HepG2 (cell line): ENCODE measurements around the gene INSRR. TPM values are rescaled to one million over a fixed set of nuclear protein-coding genes. Genes with fewer than 3 reads are reported as not detected.

Experiments
- ATAC-seq: fragments of 200-7000 bp; cut with Tn5 transposase; 3 replicates; pipeline ENCODE4 v1.9.1; 2020; ENCODE audit warnings: mild to moderate bottlenecking, moderate library complexity
- BruUV-seq: library from RNA; stranded (reverse); fragments of 400-500 nt; replicated peaks from 2 replicates; lab custom pipeline; 2021; lab: Mats Ljungman, UMichigan
- CTCF ChIA-PET: fragments of 300-600 bp; formaldehyde crosslinking; extraction: SDS; loops from one replicate; lab custom pipeline; 2021; ENCODE audit warnings: low total read pairs, inconsistent platforms, low intra/inter-chr PET ratio; lab: Yijun Ruan, JAX
- POLR2A ChIA-PET: fragments of 350-600 bp; sonication (Branson Sonifier 250); formaldehyde crosslinking; loops from one replicate; lab custom pipeline; 2020; ENCODE audit warnings: antibody characterized with exemption, inconsistent platforms; lab: Yijun Ruan, JAX
- DNase-seq: peaks from one replicate; pipeline ENCODE4 v3.0.0-alpha.2; 2015; ENCODE audit warnings: low spot score
- FAIRE-seq: peaks from 3 replicates; lab custom pipeline; 2011; peaks lifted over from hg19 to GRCh38; lab: Jason Lieb, UNC
- H2AFZ ChIP-seq: one replicate; pipeline ENCODE4 v1.6.1; 2011; ENCODE audit warnings: low read length, inconsistent platforms
- H3K27ac ChIP-seq: fragments of 300-600 bp; 3 replicates; pipeline ENCODE4 v1.8.0; 2011; ENCODE audit warnings: mixed run types, mild to moderate bottlenecking, mixed read lengths, low read length, inconsistent platforms; ENCODE audit not compliant: insufficient read depth; ENCODE audit errors: extremely low read length
- H3K27me3 ChIP-seq, 2 experiments: fragments of 200-600 bp in 1 of 2; 2 replicates in 1 of 2; 3 replicates in 1 of 2; pipeline versions ENCODE4 v1.6.0 to v1.8.0; 2011; ENCODE audit warnings: low read length in 2 of 2, mild to moderate bottlenecking in 2 of 2, moderate library complexity in 2 of 2, inconsistent platforms in 1 of 2; ENCODE audit not compliant: insufficient read depth in 2 of 2, control insufficient read depth in 1 of 2
- H3K36me3 ChIP-seq, 2 experiments: fragments of 200-600 bp in 1 of 2; replicated peaks in 1 of 2; 2 replicates in 1 of 2; 3 replicates in 1 of 2; pipeline versions ENCODE4 v1.5.1 to v1.8.0; 2011; ENCODE audit warnings: low read length in 2 of 2, inconsistent platforms in 1 of 2; ENCODE audit not compliant: insufficient read depth in 2 of 2, control insufficient read depth in 1 of 2
- H3K4me1 ChIP-seq: 2 replicates; pipeline ENCODE4 v1.5.1; 2012; ENCODE audit warnings: low read length, inconsistent platforms; ENCODE audit not compliant: insufficient read depth
- H3K4me2 ChIP-seq: 2 replicates; pipeline ENCODE4 v1.6.0; 2011; ENCODE audit warnings: low read depth, low read length, inconsistent platforms
- H3K4me3 ChIP-seq, 3 experiments: fragments of 200-600 bp in 1 of 3; sonication (generic), shearing (Covaris generic) in 1 of 3; replicated peaks in 1 of 3; 2 replicates each; pipeline ENCODE4 v1.5.1; 2011 to 2016; ENCODE audit warnings: low read length in 3 of 3, inconsistent platforms in 2 of 3, low read depth in 2 of 3, mild to moderate bottlenecking in 2 of 3, control low read depth in 1 of 3, mixed read lengths in 1 of 3; ENCODE audit not compliant: insufficient read depth in 1 of 3
- H3K79me2 ChIP-seq: one replicate; pipeline ENCODE4 v1.6.1; 2011; ENCODE audit warnings: low read length, inconsistent platforms; ENCODE audit not compliant: insufficient read depth
- H3K9ac ChIP-seq: 2 replicates; pipeline ENCODE4 v1.6.0; 2011; ENCODE audit warnings: mild to moderate bottlenecking, low read depth, low read length, inconsistent platforms; ENCODE audit not compliant: insufficient read depth
- H3K9me3 ChIP-seq: 2 replicates; pipeline ENCODE4 v1.5.1; 2012; ENCODE audit warnings: mild to moderate bottlenecking, low read length
- H4K20me1 ChIP-seq: 2 replicates; pipeline ENCODE4 v1.6.0; 2011; ENCODE audit warnings: inconsistent platforms, mild to moderate bottlenecking, low read length, moderate library complexity; ENCODE audit not compliant: insufficient read depth
- EZH2 ChIP-seq: conservative IDR thresholded peaks from 2 replicates; pipeline ENCODE4 v1.6.1; 2012; ENCODE audit warnings: mild to moderate bottlenecking, low read depth, low read length, moderate library complexity
- FOXA3 ChIP-seq: IDR thresholded peaks from 2 replicates; pipeline ENCODE4 v1.6.1; 2016; ENCODE audit warnings: missing genetic modification reagents, missing compliant biosample characterization
- KAT8 ChIP-seq: IDR thresholded peaks from 2 replicates; pipeline ENCODE4 v1.6.1; 2016; ENCODE audit warnings: missing genetic modification reagents, missing compliant biosample characterization
- LCORL ChIP-seq, 2 experiments: fragments of 450-650 bp in 1 of 2; sonication (generic) in 1 of 2; formaldehyde crosslinking in 1 of 2; IDR thresholded peaks; 2 replicates each; pipeline versions ENCODE4 v1.5.0 to v1.6.1; 2017 to 2020; ENCODE audit warnings: antibody characterized with exemption in 1 of 2, missing genetic modification reagents in 1 of 2
- MBNL3 ChIP-seq: fragments of 250-450 bp; sonication (Bioruptor Pico); conservative IDR thresholded peaks from 2 replicates; pipeline ENCODE4 v1.8.0; 2022; ENCODE audit warnings: mild to moderate bottlenecking, inconsistent platforms
- MIER2 ChIP-seq: IDR thresholded peaks from 2 replicates; pipeline ENCODE4 v1.6.1; 2016; ENCODE audit warnings: missing biosample characterization, missing genetic modification reagents
- NR2F6 ChIP-seq, 2 experiments: IDR thresholded peaks; 2 replicates each; pipeline ENCODE4 v1.6.1; 2016; ENCODE audit warnings: antibody characterized with exemption in 1 of 2, mild to moderate bottlenecking in 1 of 2
- POLR2AphosphoS5 ChIP-seq: IDR thresholded peaks from 2 replicates; pipeline ENCODE4 v1.6.1; 2012; ENCODE audit warnings: low read depth, low read length
- REXO4 ChIP-seq: sonication (generic); formaldehyde crosslinking; IDR thresholded peaks from 2 replicates; pipeline ENCODE4 v1.8.0; 2022; ENCODE audit warnings: missing genetic modification reagents, mild to moderate bottlenecking, borderline replicate concordance
- SALL1 ChIP-seq: sonication (generic); formaldehyde crosslinking; IDR thresholded peaks from 2 replicates; pipeline ENCODE4 v1.8.0; 2022; ENCODE audit warnings: mild to moderate bottlenecking, missing genetic modification reagents
- SMAD1 ChIP-seq: sonication (generic); formaldehyde crosslinking; IDR thresholded peaks from 2 replicates; pipeline ENCODE4 v1.4.0; 2020; ENCODE audit warnings: missing genetic modification reagents, low read depth, mild to moderate bottlenecking, borderline replicate concordance
- SRF ChIP-seq: IDR thresholded peaks from 2 replicates; pipeline ENCODE4 v1.6.1; 2011; ENCODE audit warnings: mild to moderate bottlenecking, low read depth, low read length, moderate library complexity
- TEAD3 ChIP-seq: optimal IDR thresholded peaks from 2 replicates; pipeline ENCODE3; 2016; ENCODE audit warnings: borderline replicate concordance
- ZNF205 ChIP-seq: IDR thresholded peaks from 2 replicates; pipeline ENCODE4 v1.6.1; 2018; ENCODE audit warnings: missing biosample characterization, missing genetic modification reagents
- ZNF3 ChIP-seq: IDR thresholded peaks from 2 replicates; pipeline ENCODE4 v1.7.0; 2017; ENCODE audit warnings: inconsistent platforms
- ZSCAN25 ChIP-seq: sonication (generic); formaldehyde crosslinking; IDR thresholded peaks from 2 replicates; pipeline ENCODE4 v1.8.0; 2022; ENCODE audit warnings: mild to moderate bottlenecking, missing genetic modification reagents
- WGBS: methylation state at CpG from one replicate; pipeline ENCODE4 v1.1.6; 2017; ENCODE audit warnings: low lambda C conversion rate; 5-methylcytosine and 5-hydroxymethylcytosine counted together
- in situ Hi-C: cut with HindIII; loops from 2 replicates; pipeline ENCODE4 v1.10.0; 2017; ENCODE audit warnings: low pct_unique_long_range_greater_than_20kb; ENCODE audit not compliant: extremely low pct_ligation_motif_present
- intact Hi-C: fragments of 100-400 bp; cut with micrococcal nuclease; formaldehyde crosslinking; loops from one replicate; pipeline ENCODE4 v1.10.0; 2022; ENCODE audit not compliant: unreplicated experiment
- polyA plus RNA-seq, 8 experiments: library from polyadenylated mRNA; depleted of rRNA in 3 of 8; stranded (reverse) in 7 of 8; unstranded in 1 of 8; fragments of >200 nt; fragmentation: Illumina TruSeq in 4 of 8; extraction: Trizol in 4 of 8; gene quantifications; 2 replicates each; pipeline versions ENCODE4 v1.2.1 to v1.2.3, GENCODE V29; 2011 to 2016; ENCODE audit warnings: low read depth in 4 of 8, missing spikeins in 1 of 8, mixed read lengths in 1 of 8; ENCODE audit not compliant: insufficient read depth in 1 of 8
- total RNA-seq, 5 experiments: library from RNA; depleted of rRNA; stranded (reverse); fragments of >200 nt; fragmentation: Illumina TruSeq; extraction: Trizol; gene quantifications; 2 replicates each; pipeline ENCODE4 v1.2.3, GENCODE V29; 2016; ENCODE audit warnings: low read depth in 1 of 5
- TF ChIP-seq, protein P1 (sequence below): IDR thresholded peaks from 2 replicates; pipeline ENCODE4 v1.6.1; 2016
- TF ChIP-seq, protein P2 (sequence below): sonication (generic); formaldehyde crosslinking; conservative IDR thresholded peaks from 2 replicates; pipeline ENCODE4 v1.4.0; 2020; ENCODE audit warnings: missing genetic modification reagents
- TF ChIP-seq, protein P3 (sequence below): sonication (generic); formaldehyde crosslinking; IDR thresholded peaks from 2 replicates; pipeline ENCODE4 v1.4.0; 2020; ENCODE audit warnings: mild to moderate bottlenecking, missing genetic modification reagents

The INSRR gene
- total and polyA plus RNA-seq, 2 of the 13 experiments (the other 11 are each of a cell fraction or from before 2014, with no cell fraction given), result not detected

DNA sequence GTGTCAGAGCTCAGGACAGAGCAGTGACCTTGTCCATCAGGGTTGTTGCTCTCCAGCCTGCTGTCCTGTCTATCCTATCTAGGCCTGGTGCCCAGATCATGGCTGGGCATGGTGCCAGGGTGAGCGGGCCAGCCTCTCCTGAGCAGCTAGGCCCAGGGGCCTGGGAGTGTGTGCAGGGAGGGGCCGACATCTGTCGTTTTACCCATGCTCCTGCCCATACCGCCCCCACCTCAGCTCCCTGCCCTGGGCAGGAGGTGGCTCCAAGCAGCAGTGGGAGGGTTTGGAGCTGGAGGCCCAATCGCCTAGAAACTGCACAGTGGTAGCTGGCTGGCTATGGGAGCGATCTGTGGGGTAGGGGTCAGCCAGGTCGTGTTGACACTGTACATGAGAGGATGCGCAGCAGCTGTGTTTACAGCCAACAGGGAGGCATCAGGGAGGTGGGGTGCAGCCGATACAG is 6.5 kb downstream of the INSRR start:
- no peaks in the 10 kb centered on the region for H3K79me2 ChIP-seq
- H3K27ac ChIP-seq, result no peak overlapping the region
- H3K4me2 ChIP-seq, result peak overlapping the region; percentile 54
- H3K4me3 ChIP-seq, result peak overlapping the region in 1 of 3 experiments; percentile 11; a peak in 1 of 6 replicates
- H4K20me1 ChIP-seq, result no peaks in the 10 kb centered on the region
- in situ Hi-C loops (no loop called here), intact Hi-C loops (no loop called here)
- WGBS, result 0% methylated on average over 3 of the region's 9 CpGs
- peaks cover 2 to 43% of the 10 kb centered on the region in 2 experiments; a peak in 2 of 5 replicates for H3K27me3 ChIP-seq
- peaks cover 15% of the 10 kb centered on the region for H3K4me1 ChIP-seq
- DNase-seq (peak; percentile 48), ATAC-seq (peak; percentile 93), FAIRE-seq (no peak)
- POLR2A ChIA-PET, result interaction anchor here (1.2 kb wide), 1 partner anchor 85 kb away, joined by 3 read pairs; the partner anchor contains the start of gene PRCC
- H2AFZ ChIP-seq, result no peak overlapping the region
- BruUV-seq, result no TSS peak
- no peaks in the 10 kb centered on the region for H3K36me3 ChIP-seq
- H3K9me3 ChIP-seq, result no peaks in the 10 kb centered on the region
- CTCF ChIA-PET, result interaction anchor here (0.6 kb wide), 1 partner anchor 186 kb away, joined by 3 read pairs; no protein-coding TSS in a partner anchor
- H3K9ac ChIP-seq, result no peak overlapping the region
- TF ChIP-seq, protein P1, sequence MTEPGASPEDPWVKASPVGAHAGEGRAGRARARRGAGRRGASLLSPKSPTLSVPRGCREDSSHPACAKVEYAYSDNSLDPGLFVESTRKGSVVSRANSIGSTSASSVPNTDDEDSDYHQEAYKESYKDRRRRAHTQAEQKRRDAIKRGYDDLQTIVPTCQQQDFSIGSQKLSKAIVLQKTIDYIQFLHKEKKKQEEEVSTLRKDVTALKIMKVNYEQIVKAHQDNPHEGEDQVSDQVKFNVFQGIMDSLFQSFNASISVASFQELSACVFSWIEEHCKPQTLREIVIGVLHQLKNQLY, result no peak
- no peak for TF ChIP-seq ZNF205
- peak; percentile 87 for TF ChIP-seq NR2F6 (IDR thresholded peaks at IDR 0.05)
- peak; percentile 93 for TF ChIP-seq NR2F6 (CRISPR knock-in tag; IDR thresholded peaks at IDR 0.05)
- no peak for TF ChIP-seq MBNL3 (CRISPR knock-in tag)
- no peak for TF ChIP-seq REXO4 (CRISPR knock-in tag)
- TF ChIP-seq SALL1 (CRISPR knock-in tag), result peak; percentile 46; the same call in 1 of the 2 replicates
- no peak for TF ChIP-seq ZSCAN25 (CRISPR knock-in tag)
- no peak for TF ChIP-seq TEAD3 (CRISPR knock-in tag)
- no peak for TF ChIP-seq EZH2
- TF ChIP-seq LCORL (IDR thresholded peaks at IDR 0.05), result no peak
- 0 out of 2 replicates have a peak, but pooled peaks have one; percentile 38 for TF ChIP-seq LCORL (CRISPR knock-in tag; IDR thresholded peaks at IDR 0.05)
- peak; percentile 92 for TF ChIP-seq FOXA3
- no peak for TF ChIP-seq SRF
- TF ChIP-seq ZNF3, result 0 out of 2 replicates have a peak, but pooled peaks have one; percentile 31
- TF ChIP-seq POLR2AphosphoS5, result no peak
- no peak for TF ChIP-seq SMAD1 (CRISPR knock-in tag)
- TF ChIP-seq, protein P2, sequence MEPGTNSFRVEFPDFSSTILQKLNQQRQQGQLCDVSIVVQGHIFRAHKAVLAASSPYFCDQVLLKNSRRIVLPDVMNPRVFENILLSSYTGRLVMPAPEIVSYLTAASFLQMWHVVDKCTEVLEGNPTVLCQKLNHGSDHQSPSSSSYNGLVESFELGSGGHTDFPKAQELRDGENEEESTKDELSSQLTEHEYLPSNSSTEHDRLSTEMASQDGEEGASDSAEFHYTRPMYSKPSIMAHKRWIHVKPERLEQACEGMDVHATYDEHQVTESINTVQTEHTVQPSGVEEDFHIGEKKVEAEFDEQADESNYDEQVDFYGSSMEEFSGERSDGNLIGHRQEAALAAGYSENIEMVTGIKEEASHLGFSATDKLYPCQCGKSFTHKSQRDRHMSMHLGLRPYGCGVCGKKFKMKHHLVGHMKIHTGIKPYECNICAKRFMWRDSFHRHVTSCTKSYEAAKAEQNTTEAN, result no peak
- TF ChIP-seq KAT8, result no peak
- no peak for TF ChIP-seq MIER2 (CRISPR knock-in tag)
- TF ChIP-seq, protein P3, sequence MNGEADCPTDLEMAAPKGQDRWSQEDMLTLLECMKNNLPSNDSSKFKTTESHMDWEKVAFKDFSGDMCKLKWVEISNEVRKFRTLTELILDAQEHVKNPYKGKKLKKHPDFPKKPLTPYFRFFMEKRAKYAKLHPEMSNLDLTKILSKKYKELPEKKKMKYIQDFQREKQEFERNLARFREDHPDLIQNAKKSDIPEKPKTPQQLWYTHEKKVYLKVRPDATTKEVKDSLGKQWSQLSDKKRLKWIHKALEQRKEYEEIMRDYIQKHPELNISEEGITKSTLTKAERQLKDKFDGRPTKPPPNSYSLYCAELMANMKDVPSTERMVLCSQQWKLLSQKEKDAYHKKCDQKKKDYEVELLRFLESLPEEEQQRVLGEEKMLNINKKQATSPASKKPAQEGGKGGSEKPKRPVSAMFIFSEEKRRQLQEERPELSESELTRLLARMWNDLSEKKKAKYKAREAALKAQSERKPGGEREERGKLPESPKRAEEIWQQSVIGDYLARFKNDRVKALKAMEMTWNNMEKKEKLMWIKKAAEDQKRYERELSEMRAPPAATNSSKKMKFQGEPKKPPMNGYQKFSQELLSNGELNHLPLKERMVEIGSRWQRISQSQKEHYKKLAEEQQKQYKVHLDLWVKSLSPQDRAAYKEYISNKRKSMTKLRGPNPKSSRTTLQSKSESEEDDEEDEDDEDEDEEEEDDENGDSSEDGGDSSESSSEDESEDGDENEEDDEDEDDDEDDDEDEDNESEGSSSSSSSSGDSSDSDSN (CRISPR knock-in tag), result 0 out of 2 replicates have a peak, but pooled peaks have one; percentile 17
